Cardiac fibroblast (primary cell): ENCODE measurements around the gene CDX2.

Experiments used
- DNase-seq, 2 donors: peaks; one replicate each; pipeline versions ENCODE4 v3.0.0 to v3.0.0-alpha.2; 2010; ENCODE audit warnings: low read depth in 2 of 2
- H3K4me3 ChIP-seq, 2 donors: replicated peaks in 1 of 2; 1 replicate in 1 of 2; 2 replicates in 1 of 2; pipeline ENCODE4 v1.5.1; 2011; ENCODE audit warnings: low read depth in 2 of 2, low read length in 2 of 2, mild to moderate bottlenecking in 2 of 2, moderate library complexity in 1 of 2
- CTCF ChIP-seq: IDR thresholded peaks from one replicate; pipeline ENCODE4 v1.5.1; 2011; ENCODE audit warnings: low read depth, mild to moderate bottlenecking, low read length, inconsistent platforms

CDX2 gene

GRCh38 chr13:27979001-27979643, 10.0 kb upstream of the CDX2 start:
- DNase-seq: no peak
- no peak for TF ChIP-seq CTCF
- H3K4me3 ChIP-seq: no peak overlapping the region

- TF ChIP-seq CTCF: no peak
- no peak overlapping the region for H3K4me3 ChIP-seq
- no peak for DNase-seq
Observed at GRCh38 chr13:27978301-27978968, 9.3 kb upstream of the CDX2 start.

- TF ChIP-seq CTCF: no peak
- DNase-seq: peak; percentile 10 to 22
- no peak overlapping the region for H3K4me3 ChIP-seq
Observed at GRCh38 chr13:27977476-27978300, 8.6 kb upstream of the CDX2 start.

- H3K4me3 ChIP-seq: no peak overlapping the region
- no peak for TF ChIP-seq CTCF
- no peak for DNase-seq
Observed at GRCh38 chr13:27976362-27977091, 7.4 kb upstream of the CDX2 start.

GRCh38 chr13:27975564-27976361, 6.6 kb upstream of the CDX2 start:
- no peak overlapping the region for H3K4me3 ChIP-seq
- DNase-seq: no peak
- no peak for TF ChIP-seq CTCF
